ENCODE measurements around the gene GAD1. TPM values are rescaled to one million over a fixed set of nuclear protein-coding genes. Genes with fewer than 3 reads are reported as not detected.

The GAD1 gene
- total RNA-seq, 4 donors from 2014 or later = 1.2 TPM; not detected in 3

GRCh38 chr2:170905864-170906263 lies 89.2 kb downstream of the GAD1 start:
- no peak overlapping the region for H3K27ac ChIP-seq
- H3K9me3 ChIP-seq = peaks cover 0 to 30% (median 9%) of the 10 kb centered on the region in 4 donors
- no peak for DNase-seq (ENCODE audit: low spot score in 2 of 2)
- 28 to 31% methylated on average over 5 of the region's 5 CpGs for WGBS, 2 donors
- H3K36me3 ChIP-seq = no peaks in the 10 kb centered on the region
- TF ChIP-seq EP300 (IDR thresholded peaks at IDR 0.05) (no peak), POLR2A (IDR thresholded peaks at IDR 0.05) (no peak), CTCF (IDR thresholded peaks at IDR 0.05) (no peak)
- H3K27me3 ChIP-seq = no peaks in the 10 kb centered on the region
- H3K4me3 ChIP-seq = no peak overlapping the region
- H3K4me1 ChIP-seq = no peaks in the 10 kb centered on the region

Small RNAs within 50 kb of the gene (small RNA-seq; reads per million reads assigned to genes)
- not detected for gene RF00019

Other genes starting within 250 kb of the GAD1 start
- gene SP5, start 101.5 kb upstream of the GAD1 start, total RNA-seq = 10 to 100 TPM in 1 of 4 donors, 1 to 10 TPM in 3; 6.6 to 14.1 (median 8.4) TPM
- gene ERICH2, start 46.5 kb upstream of the GAD1 start, total RNA-seq = under 1 TPM in 1 of 4 donors, not detected in 3; 0.98 TPM
- gene GORASP2, start 112.4 kb downstream of the GAD1 start, total RNA-seq = 10 to 100 TPM; 22.2 to 35.4 (median 27.4) TPM

Data from tibial nerve (tissue), 4 donors.